ENCODE data around the gene APBA2.

APBA2 gene

DNA sequence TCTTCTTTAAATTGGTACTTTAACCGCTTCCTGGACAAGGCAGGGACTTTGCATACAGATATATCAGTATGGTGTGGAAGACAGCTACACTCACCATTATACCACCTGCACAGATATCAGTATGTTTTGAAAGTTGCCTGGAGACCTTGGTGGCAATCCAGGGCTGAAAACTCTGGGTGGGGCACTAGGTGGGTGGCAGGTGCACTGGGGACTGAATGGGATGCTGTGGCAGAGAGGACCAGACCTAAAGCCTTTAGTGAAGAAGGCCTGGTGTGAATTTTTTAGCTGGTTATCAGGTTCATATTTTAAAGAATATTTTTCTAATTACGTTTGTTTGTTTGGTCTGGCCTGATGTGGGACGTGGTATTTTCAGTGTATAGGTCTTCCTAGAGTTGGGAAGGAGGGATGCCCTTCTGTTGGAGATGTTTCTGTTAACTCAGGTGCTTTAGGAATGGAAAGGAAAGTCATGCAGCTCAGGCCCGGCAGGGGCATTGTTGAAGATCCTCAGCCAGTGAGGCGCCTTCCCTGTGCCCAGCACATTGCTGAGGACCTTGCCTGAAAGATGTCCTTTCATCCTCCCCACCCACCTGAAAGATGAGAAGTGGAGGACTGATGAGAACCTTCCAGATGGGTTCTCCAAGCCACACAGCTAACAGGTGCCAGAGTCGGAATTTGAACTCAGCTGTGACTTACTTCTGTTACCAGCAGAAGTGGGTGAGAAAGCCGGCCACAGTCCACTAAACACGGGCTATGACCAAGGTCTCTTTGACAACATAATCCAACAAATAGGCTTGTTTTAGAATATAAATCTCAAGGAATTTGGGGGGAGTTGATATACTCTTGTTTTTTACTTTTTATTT lies 77.3 kb downstream of the APBA2 start:
- Histone ChIP-seq H3K4me3 (no peak overlapping the region), H3K4me1 (no peaks in the 10 kb centered on the region), H3K9me3 (no peaks in the 10 kb centered on the region), H3K27me3 (ENCODE audit: low read depth) (no peaks in the 10 kb centered on the region), H3K36me3 (replicated peaks) (no peaks in the 10 kb centered on the region)
- DNase-seq (ENCODE audit: low spot score in 2 of 2) = no peak
- in situ Hi-C loops (cut with MboI; ENCODE audit: low sequenced_read_pairs) = no loop called here

DNA sequence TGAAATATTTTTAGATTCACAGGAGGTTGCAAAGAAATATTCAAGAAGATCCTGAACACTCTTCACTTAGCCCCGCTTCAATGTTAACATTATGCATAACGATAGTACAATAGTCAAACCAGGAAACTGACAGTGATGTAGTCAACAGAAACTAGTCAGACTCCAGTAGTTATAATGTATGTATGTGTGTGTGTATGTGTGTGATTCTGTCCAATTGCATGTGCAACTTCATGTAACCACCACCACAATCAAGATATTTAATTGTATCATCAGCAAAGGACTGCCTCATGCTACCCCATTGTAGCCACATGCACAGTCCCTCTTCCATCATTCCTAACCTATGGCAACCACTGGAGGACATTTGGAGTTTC lies 77.9 kb downstream of the APBA2 start:
- in situ Hi-C loops (cut with MboI; ENCODE audit: low sequenced_read_pairs) = no loop called here
- no peak overlapping the region for H3K4me3 ChIP-seq

DNA sequence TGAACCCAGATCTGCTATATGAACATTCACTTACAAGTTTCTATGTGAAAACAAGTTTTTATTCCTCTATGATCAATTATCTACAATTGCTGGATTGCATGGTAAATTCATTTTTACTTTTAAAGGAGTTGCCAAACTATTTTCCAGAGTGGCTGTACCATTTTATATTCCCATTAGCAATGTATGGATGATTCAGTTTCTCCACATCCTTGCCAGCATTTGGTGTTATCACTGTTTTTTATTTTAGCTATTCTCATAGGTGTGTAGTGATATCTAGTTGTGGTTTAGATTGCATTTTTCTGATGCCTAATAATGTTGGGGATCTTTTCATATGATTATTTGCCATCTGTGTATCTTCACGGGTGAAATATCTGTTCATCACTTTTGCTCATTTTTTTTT lies 78.3 kb downstream of the APBA2 start:
- H3K4me3 ChIP-seq = no peak overlapping the region
- H3K36me3 ChIP-seq (replicated peaks) = no peaks in the 10 kb centered on the region
- no peaks in the 10 kb centered on the region for H3K9me3 ChIP-seq
- no peaks in the 10 kb centered on the region for H3K27me3 ChIP-seq (ENCODE audit: low read depth)
- in situ Hi-C loops (cut with MboI; ENCODE audit: low sequenced_read_pairs) = no loop called here
- no peak for DNase-seq (ENCODE audit: low spot score in 2 of 2)
- no peaks in the 10 kb centered on the region for H3K4me1 ChIP-seq

More for the DNA sequence above, 77.9 kb downstream of the APBA2 start:
- Histone ChIP-seq H3K4me1 (no peaks in the 10 kb centered on the region), H3K36me3 (replicated peaks) (no peaks in the 10 kb centered on the region), H3K9me3 (no peaks in the 10 kb centered on the region), H3K27me3 (ENCODE audit: low read depth) (no peaks in the 10 kb centered on the region)
- no peak for DNase-seq (ENCODE audit: low spot score in 2 of 2)

DNA sequence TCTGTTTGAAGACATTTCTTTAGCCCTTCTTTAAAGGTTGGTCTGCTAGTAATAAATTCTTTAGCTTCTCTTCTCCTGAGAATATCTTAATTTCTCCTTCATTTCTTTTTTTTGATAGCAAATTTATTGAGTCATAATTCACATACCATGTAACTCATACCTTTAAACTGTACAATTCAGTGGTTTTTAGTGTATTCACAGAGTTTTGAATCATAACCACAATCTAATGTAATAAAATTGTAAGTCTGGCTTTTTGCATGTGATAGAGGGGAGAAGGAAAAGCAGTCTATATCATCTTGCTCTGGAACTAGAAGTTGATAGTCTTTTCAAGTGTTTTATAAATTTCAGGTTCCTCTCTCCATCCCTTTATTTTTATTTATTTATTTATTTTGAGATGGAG lies 81.3 kb downstream of the APBA2 start:
- Histone ChIP-seq H3K27me3 (ENCODE audit: low read depth) (no peaks in the 10 kb centered on the region), H3K4me1 (peaks cover under 1% of the 10 kb centered on the region), H3K4me3 (no peak overlapping the region), H3K9me3 (no peaks in the 10 kb centered on the region), H3K36me3 (replicated peaks) (no peaks in the 10 kb centered on the region)
- in situ Hi-C loops (cut with MboI; ENCODE audit: low sequenced_read_pairs) = no loop called here
- DNase-seq (ENCODE audit: low spot score in 2 of 2) = no peak

DNA sequence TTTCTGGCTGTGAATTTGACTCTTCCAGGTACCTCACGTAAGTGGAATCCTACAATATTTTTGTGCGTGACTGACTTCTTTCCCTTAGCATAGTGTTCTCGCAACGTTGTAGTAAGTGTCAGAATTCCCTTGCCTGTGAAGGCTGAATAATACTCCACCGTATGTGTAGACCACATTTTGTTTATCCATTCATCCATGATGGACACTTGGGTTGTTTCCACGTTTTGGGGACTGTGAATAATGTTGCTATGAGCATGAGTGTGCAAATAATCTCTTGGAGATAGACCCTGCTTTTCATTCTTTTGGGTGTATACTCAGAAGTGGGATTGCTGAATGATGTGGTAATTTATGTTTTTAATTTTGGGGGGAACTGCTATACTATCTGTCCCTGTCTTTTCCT lies 82.2 kb downstream of the APBA2 start:
- in situ Hi-C loops (cut with MboI; ENCODE audit: low sequenced_read_pairs) = no loop called here

DNA sequence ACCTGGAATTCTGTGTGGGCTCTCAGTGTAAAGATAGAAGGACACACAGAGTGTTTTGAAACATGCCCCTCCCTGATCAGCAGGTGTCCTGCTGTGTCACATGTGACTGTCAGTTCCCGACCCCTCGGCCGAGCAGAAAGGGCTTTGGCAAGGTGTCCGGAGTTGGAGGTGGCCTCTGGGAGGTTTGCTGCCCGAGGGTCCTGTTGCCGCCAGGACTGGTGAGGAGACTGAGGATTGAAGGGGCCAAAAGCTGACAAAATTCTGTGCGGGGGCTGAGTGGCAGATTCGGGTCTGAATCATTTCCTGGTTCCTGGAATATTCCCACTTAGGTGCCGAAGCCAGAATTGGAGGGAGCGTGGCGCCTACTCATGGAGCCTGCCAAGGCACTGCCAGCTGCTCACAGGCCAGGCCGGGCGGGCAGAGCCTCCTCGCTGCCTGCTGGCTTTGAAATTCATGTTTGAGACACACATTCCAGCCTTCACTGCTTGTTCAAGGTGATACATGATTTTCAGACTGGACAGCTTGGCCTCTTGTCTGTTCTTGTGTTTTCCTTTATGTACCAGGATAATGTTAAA lies 83.8 kb downstream of the APBA2 start:
- H3K4me3 ChIP-seq = no peak overlapping the region
- in situ Hi-C loops (cut with MboI; ENCODE audit: low sequenced_read_pairs) = no loop called here
- no peaks in the 10 kb centered on the region for H3K9me3 ChIP-seq
- no peak for DNase-seq (ENCODE audit: low spot score in 2 of 2)
- no peaks in the 10 kb centered on the region for H3K36me3 ChIP-seq (replicated peaks)
- H3K4me1 ChIP-seq = peaks cover 9% of the 10 kb centered on the region
- no peaks in the 10 kb centered on the region for H3K27me3 ChIP-seq (ENCODE audit: low read depth)

More for the DNA sequence above, 82.2 kb downstream of the APBA2 start:
- Histone ChIP-seq H3K4me1 (peaks cover 8% of the 10 kb centered on the region), H3K4me3 (no peak overlapping the region), H3K27me3 (ENCODE audit: low read depth) (no peaks in the 10 kb centered on the region), H3K36me3 (replicated peaks) (no peaks in the 10 kb centered on the region), H3K9me3 (no peaks in the 10 kb centered on the region)
- DNase-seq (ENCODE audit: low spot score in 2 of 2) = no peak

DNA sequence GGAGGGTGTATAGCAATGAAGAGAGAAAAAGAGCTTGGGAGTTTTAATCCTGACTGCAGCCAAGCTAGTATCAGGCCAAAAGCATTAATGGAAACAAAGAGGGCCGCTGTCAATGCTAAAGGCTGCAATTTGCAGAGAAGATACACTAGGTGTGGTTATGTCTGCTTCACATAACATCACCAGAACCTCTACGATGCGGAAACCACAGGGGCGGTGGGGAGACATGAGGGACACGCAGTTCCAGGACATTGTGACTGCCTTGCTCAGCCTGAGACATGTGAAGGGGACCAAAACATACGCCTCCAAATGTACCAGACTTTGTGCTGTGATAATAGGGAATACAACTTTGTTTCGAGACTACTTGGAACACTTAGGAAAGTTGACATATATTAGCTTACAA lies 88.4 kb downstream of the APBA2 start:
- in situ Hi-C loops (cut with MboI; ENCODE audit: low sequenced_read_pairs) = no loop called here
- H3K36me3 ChIP-seq (replicated peaks) = no peaks in the 10 kb centered on the region
- H3K4me1 ChIP-seq = peaks cover 9% of the 10 kb centered on the region
- no peak for DNase-seq (ENCODE audit: low spot score in 2 of 2)
- H3K4me3 ChIP-seq = no peak overlapping the region
- H3K27me3 ChIP-seq (ENCODE audit: low read depth) = no peaks in the 10 kb centered on the region
- H3K9me3 ChIP-seq = no peaks in the 10 kb centered on the region

DNA sequence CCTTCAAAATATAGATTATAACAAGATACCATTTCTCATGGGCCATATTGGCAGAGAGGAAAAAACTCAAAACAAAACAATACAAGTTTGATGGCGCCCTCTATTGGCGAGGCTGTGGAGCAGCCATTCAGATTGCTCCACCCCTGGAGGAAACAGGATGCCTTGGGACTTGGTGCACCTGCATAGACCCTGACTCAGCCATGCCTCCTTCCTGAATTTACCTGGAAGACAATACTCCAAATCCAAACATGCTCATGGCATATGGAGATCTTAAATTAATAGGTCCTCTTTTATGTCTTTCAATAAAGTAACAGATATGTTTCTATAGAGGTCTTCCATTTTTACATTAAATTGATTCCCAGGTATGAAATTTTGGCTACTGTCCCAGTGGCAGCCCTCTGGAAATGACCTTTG lies 90.0 kb downstream of the APBA2 start:
- in situ Hi-C loops (cut with MboI; ENCODE audit: low sequenced_read_pairs) = no loop called here
- H3K4me3 ChIP-seq = no peak overlapping the region
- no peaks in the 10 kb centered on the region for H3K9me3 ChIP-seq
- no peaks in the 10 kb centered on the region for H3K36me3 ChIP-seq (replicated peaks)
- H3K4me1 ChIP-seq = peaks cover 9% of the 10 kb centered on the region
- peak; percentile 57 to 76 for DNase-seq (ENCODE audit: low spot score in 2 of 2)
- no peaks in the 10 kb centered on the region for H3K27me3 ChIP-seq (ENCODE audit: low read depth)

DNA sequence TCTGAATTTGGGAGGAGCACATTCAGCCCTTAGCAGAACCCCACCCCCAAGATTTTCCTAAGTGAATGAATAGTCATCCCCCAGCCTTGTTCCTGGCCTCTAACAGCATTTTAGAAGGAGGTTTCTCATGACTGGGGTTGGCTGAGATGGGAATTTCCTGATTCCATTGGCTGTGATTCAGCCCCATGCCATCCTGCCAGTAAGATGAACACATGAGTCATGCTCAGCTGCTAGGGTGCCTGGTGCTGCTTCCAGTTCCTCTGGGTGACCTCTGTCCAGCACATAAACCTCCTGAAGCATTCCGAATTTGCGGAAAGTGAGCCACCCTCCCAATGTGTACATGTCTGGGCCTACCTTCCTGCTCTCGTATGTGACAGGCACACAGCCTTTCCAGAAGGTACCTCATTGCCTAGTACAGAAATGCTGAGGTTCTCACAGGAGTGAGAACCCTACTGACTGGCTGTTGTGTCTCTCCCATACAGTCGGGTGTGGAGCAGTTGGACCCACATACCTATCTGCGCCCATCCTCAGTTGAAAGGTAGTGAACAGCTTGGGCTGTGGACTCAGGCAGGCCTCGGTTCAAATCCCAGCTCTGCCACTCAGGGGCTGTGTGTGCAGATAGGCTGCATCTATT lies 91.7 kb downstream of the APBA2 start:
- H3K27me3 ChIP-seq (ENCODE audit: low read depth) = no peaks in the 10 kb centered on the region
- no peaks in the 10 kb centered on the region for H3K36me3 ChIP-seq (replicated peaks)
- H3K4me1 ChIP-seq = peaks cover 4% of the 10 kb centered on the region
- DNase-seq (ENCODE audit: low spot score in 2 of 2) = no peak
- no peaks in the 10 kb centered on the region for H3K9me3 ChIP-seq
- H3K4me3 ChIP-seq = no peak overlapping the region
- in situ Hi-C loops (cut with MboI; ENCODE audit: low sequenced_read_pairs) = no loop called here

DNA sequence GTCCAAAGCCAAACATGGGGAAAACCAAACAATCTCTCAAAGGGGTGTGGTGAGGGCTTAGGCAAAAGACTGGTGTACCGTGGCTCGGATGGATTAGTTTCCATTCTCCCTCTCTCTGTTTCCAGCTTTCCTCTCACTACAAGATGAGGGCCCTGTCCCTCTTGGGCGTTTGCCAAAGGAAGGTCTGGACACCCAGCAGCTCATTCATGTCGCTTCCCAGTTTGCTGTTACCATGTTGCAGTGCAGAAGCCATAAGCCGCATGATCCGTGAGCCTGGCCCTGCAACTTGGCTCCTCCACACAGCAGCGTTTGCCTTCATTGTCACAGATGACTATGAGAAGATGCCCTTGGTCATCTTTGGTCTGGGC lies 92.2 kb downstream of the APBA2 start:
- Histone ChIP-seq H3K4me3 (no peak overlapping the region), H3K4me1 (0 out of 2 replicates have a peak, but pooled peaks cover 1% of the 10 kb centered on the region), H3K27me3 (ENCODE audit: low read depth) (no peaks in the 10 kb centered on the region), H3K9me3 (no peaks in the 10 kb centered on the region), H3K36me3 (replicated peaks) (no peaks in the 10 kb centered on the region)
- DNase-seq (ENCODE audit: low spot score in 2 of 2) = no peak
- in situ Hi-C loops (cut with MboI; ENCODE audit: low sequenced_read_pairs) = no loop called here

DNA sequence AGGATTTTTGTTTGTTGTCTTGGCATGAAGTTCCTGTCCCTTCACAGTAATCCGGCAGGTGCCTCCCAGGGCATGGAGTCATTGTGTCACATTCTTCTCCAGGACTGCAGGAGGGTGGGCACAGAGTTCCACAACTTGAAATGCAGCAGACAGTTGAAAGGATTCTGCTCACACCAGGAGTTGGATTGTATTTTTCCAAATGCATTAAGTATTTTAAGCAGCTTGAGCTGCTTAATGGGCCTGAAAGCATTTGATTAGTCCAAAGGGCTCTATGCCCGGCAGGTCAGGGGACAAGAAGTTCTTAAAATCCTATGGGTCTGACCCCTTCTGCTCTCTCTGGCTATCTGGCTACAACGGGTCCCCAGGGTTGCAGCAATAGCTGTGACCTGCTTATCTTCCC lies 92.9 kb downstream of the APBA2 start:
- in situ Hi-C loops (cut with MboI; ENCODE audit: low sequenced_read_pairs) = no loop called here
- H3K4me1 ChIP-seq = no peaks in the 10 kb centered on the region
- no peaks in the 10 kb centered on the region for H3K27me3 ChIP-seq (ENCODE audit: low read depth)
- no peak for DNase-seq (ENCODE audit: low spot score in 2 of 2)
- H3K9me3 ChIP-seq = no peaks in the 10 kb centered on the region
- no peaks in the 10 kb centered on the region for H3K36me3 ChIP-seq (replicated peaks)
- no peak overlapping the region for H3K4me3 ChIP-seq

DNA sequence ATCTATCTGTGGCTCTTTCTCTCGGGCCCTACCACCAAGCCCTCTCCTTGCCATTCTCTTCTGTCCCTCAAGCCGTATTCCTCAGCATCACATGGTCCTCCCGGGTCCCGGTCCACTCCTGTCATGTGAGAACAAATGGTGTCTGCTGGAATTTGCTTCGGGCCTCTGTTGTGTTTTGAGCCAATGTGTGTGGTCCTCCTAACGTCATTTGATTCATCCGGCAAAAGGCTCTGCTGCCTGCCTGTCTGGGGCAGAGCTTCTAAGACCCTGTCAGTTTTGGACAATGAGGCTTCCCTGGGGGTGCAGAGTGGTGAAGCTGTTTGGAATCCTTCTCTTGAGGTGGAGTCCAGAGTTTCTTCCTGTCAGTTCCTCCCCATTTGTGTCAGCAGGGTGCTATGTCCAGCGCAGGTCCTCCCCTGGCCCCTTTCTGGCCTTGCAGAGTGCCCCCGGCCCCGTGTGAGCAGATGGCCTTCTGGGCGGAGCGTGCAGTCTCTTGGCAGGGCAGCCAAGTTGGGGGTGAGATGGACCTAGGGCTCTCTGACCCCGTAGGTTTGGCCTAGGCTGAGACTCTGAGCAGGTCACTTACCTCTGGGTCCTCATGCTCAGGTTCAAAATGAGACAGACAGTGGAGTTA lies 93.6 kb downstream of the APBA2 start:
- Histone ChIP-seq H3K27me3 (ENCODE audit: low read depth) (no peaks in the 10 kb centered on the region), H3K4me3 (no peak overlapping the region), H3K4me1 (no peaks in the 10 kb centered on the region), H3K36me3 (replicated peaks) (no peaks in the 10 kb centered on the region), H3K9me3 (no peaks in the 10 kb centered on the region)
- no peak for DNase-seq (ENCODE audit: low spot score in 2 of 2)
- in situ Hi-C loops (cut with MboI; ENCODE audit: low sequenced_read_pairs) = no loop called here

DNA sequence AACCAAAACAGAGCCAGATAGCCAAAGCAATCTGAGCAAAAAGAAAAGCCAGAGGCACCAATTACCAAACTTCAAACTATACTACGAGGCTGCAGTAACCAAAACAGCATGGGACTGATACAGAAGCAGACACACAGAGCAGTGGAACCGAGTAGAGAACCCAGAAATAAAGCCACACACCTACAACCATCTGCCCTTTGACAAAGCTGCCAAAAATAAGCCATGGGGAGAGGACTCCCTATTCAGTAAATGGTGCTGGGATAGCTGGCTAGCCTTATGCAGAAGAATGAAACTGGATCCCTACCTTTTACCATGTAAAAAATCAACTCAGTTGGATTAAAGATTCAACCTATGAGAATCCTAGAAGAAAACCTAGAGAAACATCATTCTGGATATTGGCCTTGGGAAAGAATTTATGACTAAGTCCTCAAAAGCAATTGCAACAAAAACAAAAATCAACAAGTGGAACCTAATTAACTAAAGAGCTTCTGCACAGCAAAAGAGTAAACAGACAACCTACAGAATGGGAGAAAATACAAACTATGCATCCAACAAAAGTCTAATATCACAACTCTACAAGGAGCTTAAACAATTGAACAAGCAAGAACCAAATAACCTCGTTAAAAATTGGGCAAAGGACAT lies 95.1 kb downstream of the APBA2 start:
- no peaks in the 10 kb centered on the region for H3K27me3 ChIP-seq (ENCODE audit: low read depth)
- DNase-seq (ENCODE audit: low spot score in 2 of 2) = no peak
- H3K36me3 ChIP-seq (replicated peaks) = no peaks in the 10 kb centered on the region
- no peak overlapping the region for H3K4me3 ChIP-seq
- in situ Hi-C loops (cut with MboI; ENCODE audit: low sequenced_read_pairs) = no loop called here
- no peaks in the 10 kb centered on the region for H3K9me3 ChIP-seq
- H3K4me1 ChIP-seq = no peaks in the 10 kb centered on the region

DNA sequence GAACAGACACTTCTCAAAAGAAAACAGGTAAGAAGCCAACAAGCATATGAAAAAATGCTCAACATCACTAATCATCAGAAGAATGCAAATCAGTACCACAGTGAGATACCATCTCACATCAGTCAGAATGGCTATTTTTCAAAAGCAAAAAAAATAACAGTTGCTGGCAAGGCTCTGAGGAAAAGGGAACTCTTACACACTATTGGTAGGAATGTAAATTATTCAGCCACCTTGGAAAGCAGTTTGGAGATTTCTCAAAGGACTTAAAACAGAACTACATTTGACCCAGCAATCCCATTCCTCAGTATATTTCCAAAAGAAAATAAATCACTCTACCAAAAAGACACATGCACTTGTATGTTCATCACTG lies 95.6 kb downstream of the APBA2 start:
- Histone ChIP-seq H3K36me3 (replicated peaks) (no peaks in the 10 kb centered on the region), H3K4me3 (no peak overlapping the region), H3K27me3 (ENCODE audit: low read depth) (no peaks in the 10 kb centered on the region), H3K4me1 (no peaks in the 10 kb centered on the region), H3K9me3 (no peaks in the 10 kb centered on the region)
- DNase-seq (ENCODE audit: low spot score in 2 of 2) = no peak
- in situ Hi-C loops (cut with MboI; ENCODE audit: low sequenced_read_pairs) = no loop called here
